Smooth muscle cell (in vitro differentiated cells): Measurements from ENCODE around the gene HOXB7. TPM values are rescaled to one million over a fixed set of nuclear protein-coding genes. Genes with fewer than 3 reads are reported as not detected.

ENCODE experiments used
- DNase-seq: peaks from one replicate; lab custom pipeline; 2025; ENCODE audit not compliant: unreplicated experiment; lab: John Stamatoyannopoulos, UW
- H2AFZ ChIP-seq: fragments of 200-600 bp; sonication (generic); 2 replicates; pipeline ENCODE4 v1.6.0; 2016; ENCODE audit warnings: antibody characterized with exemption, low read depth, mild to moderate bottlenecking
- H3F3A ChIP-seq: fragments of 200-600 bp; sonication (generic); 2 replicates; pipeline ENCODE4 v1.6.0; 2017; ENCODE audit warnings: antibody characterized with exemption, low read depth
- H3K27ac ChIP-seq: fragments of 200-600 bp; sonication (generic); 2 replicates; pipeline ENCODE4 v1.5.1; 2016; ENCODE audit warnings: low read depth, mild to moderate bottlenecking
- H3K27me3 ChIP-seq: fragments of 200-600 bp; sonication (generic); 2 replicates; pipeline ENCODE4 v1.6.1; 2016; ENCODE audit warnings: low read depth, mild to moderate bottlenecking
- H3K36me3 ChIP-seq: fragments of 200-600 bp; sonication (generic); 2 replicates; pipeline ENCODE4 v1.5.1; 2016; ENCODE audit warnings: low read depth
- H3K4me1 ChIP-seq: fragments of 200-600 bp; sonication (generic); 2 replicates; pipeline ENCODE4 v1.5.1; 2016; ENCODE audit warnings: low read depth
- H3K4me2 ChIP-seq: fragments of 200-600 bp; sonication (generic); 2 replicates; pipeline ENCODE4 v1.6.0; 2016; ENCODE audit warnings: mild to moderate bottlenecking
- H3K4me3 ChIP-seq: fragments of 200-600 bp; sonication (generic); 2 replicates; pipeline ENCODE4 v1.5.1; 2016; ENCODE audit warnings: mild to moderate bottlenecking
- H3K79me2 ChIP-seq: fragments of 200-600 bp; sonication (generic); 2 replicates; pipeline ENCODE4 v1.6.0; 2016; ENCODE audit warnings: low read depth, mild to moderate bottlenecking
- H3K9ac ChIP-seq: fragments of 200-600 bp; sonication (generic); 2 replicates; pipeline ENCODE4 v1.6.0; 2016; ENCODE audit warnings: low read depth
- H3K9me3 ChIP-seq: fragments of 200-600 bp; sonication (generic); replicated peaks from 2 replicates; pipeline ENCODE4 v1.5.1; 2016; ENCODE audit warnings: low read depth
- H4K20me1 ChIP-seq: fragments of 200-600 bp; sonication (generic); 2 replicates; pipeline ENCODE4 v1.6.0; 2016; ENCODE audit warnings: low read depth
- CTCF ChIP-seq: fragments of 200-600 bp; sonication (generic); IDR thresholded peaks from 2 replicates; pipeline ENCODE4 v1.5.1; 2017; ENCODE audit warnings: borderline replicate concordance, mild to moderate bottlenecking, antibody characterized with exemption; ENCODE audit not compliant: insufficient read depth, poor library complexity, severe bottlenecking
- WGBS: methylation state at CpG from one replicate; pipeline ENCODE4 v1.1.7; 2016; ENCODE audit warnings: low lambda C conversion rate; 5-methylcytosine and 5-hydroxymethylcytosine counted together
- polyA plus RNA-seq: library from polyadenylated mRNA; unstranded; fragments of >200 nt; fragmentation: Nextera tagmentation; extraction: Ambion mirVana; gene quantifications from 2 replicates; pipeline ENCODE4 v1.2.1, GENCODE V29; 2016
- total RNA-seq: library from RNA; depleted of rRNA; stranded (reverse); fragments of >200 nt; gene quantifications from 2 replicates; pipeline ENCODE4 v1.2.3, GENCODE V29; 2014

Gene HOXB7
- total and polyA plus RNA-seq, 2 experiments from 2014 or later = 16.1 to 29.7 TPM

- H3K27me3 ChIP-seq = no peaks in the 10 kb centered on the region
These were observed 30.0 kb upstream of the HOXB7 start for GRCh38 chr17:48640858-48641180.

GRCh38 chr17:48639982-48640857 lies 29.4 kb upstream of the HOXB7 start:
- peaks cover 9% of the 10 kb centered on the region for H4K20me1 ChIP-seq
- no peak overlapping the region for H3K9ac ChIP-seq
- no peak for TF ChIP-seq CTCF
- peaks cover 7% of the 10 kb centered on the region for H3K4me1 ChIP-seq
- H2AFZ ChIP-seq = no peak overlapping the region
- peak overlapping the region; percentile 92 for H3K4me2 ChIP-seq
- H3K27ac ChIP-seq = peak overlapping the region; percentile 95
- peaks cover 44% of the 10 kb centered on the region for H3F3A ChIP-seq
- DNase-seq = no peak
- 69% methylated on average over 6 of the region's 6 CpGs for WGBS
- H3K36me3 ChIP-seq = no peaks in the 10 kb centered on the region
- no peak overlapping the region for H3K4me3 ChIP-seq
- H3K9me3 ChIP-seq = no peaks in the 10 kb centered on the region
- no peaks in the 10 kb centered on the region for H3K27me3 ChIP-seq
- peaks cover 77% of the 10 kb centered on the region for H3K79me2 ChIP-seq

More at GRCh38 chr17:48640858-48641180, 30.0 kb upstream of the HOXB7 start:
- Histone ChIP-seq H3K4me3 (no peak overlapping the region), H3K27ac (peak overlapping the region; percentile 95), H4K20me1 (peaks cover 10% of the 10 kb centered on the region), H3K4me1 (peaks cover 7% of the 10 kb centered on the region), H3K79me2 (peaks cover 77% of the 10 kb centered on the region), H3K9me3 (no peaks in the 10 kb centered on the region), H3K4me2 (peak overlapping the region; percentile 92), H2AFZ (no peak overlapping the region), H3K9ac (no peak overlapping the region), H3K36me3 (no peaks in the 10 kb centered on the region), H3F3A (peaks cover 45% of the 10 kb centered on the region)
- DNase-seq = no peak
- WGBS = 83% methylated on average over 1 of the region's 1 CpG
- TF ChIP-seq CTCF = no peak

- Histone ChIP-seq H3K27ac (peak overlapping the region; percentile 95), H3K4me3 (no peak overlapping the region)
- 67% methylated on average over 5 of the region's 5 CpGs for WGBS
These were observed 28.3 kb upstream of the HOXB7 start for GRCh38 chr17:48639136-48639535.

More at GRCh38 chr17:48639136-48639535, 28.3 kb upstream of the HOXB7 start:
- Histone ChIP-seq H3F3A (peaks cover 36% of the 10 kb centered on the region), H3K4me2 (peak overlapping the region; percentile 51), H3K79me2 (peaks cover 70% of the 10 kb centered on the region), H3K9ac (peak overlapping the region; percentile 85), H4K20me1 (peaks cover 9% of the 10 kb centered on the region), H3K4me1 (peaks cover 4% of the 10 kb centered on the region), H3K9me3 (no peaks in the 10 kb centered on the region), H3K36me3 (no peaks in the 10 kb centered on the region), H2AFZ (no peak overlapping the region), H3K27me3 (peaks cover 5% of the 10 kb centered on the region)
- TF ChIP-seq CTCF = no peak
- no peak for DNase-seq
